GM19351 (cell line): ENCODE results near the gene CTSL.

Experiments used
- ATAC-seq: cut with Tn5 transposase; IDR thresholded peaks from one replicate; pipeline ENCODE4 v1.9.1; 2021; ENCODE audit warnings: mild to moderate bottlenecking, moderate library complexity; ENCODE audit not compliant: unreplicated experiment

The CTSL gene

GRCh38 chr9:87699835-87700234 lies 26.1 kb upstream of the CTSL start:
- no peak for ATAC-seq

GRCh38 chr9:87701491-87701890 lies 24.4 kb upstream of the CTSL start:
- no peak for ATAC-seq

DNA sequence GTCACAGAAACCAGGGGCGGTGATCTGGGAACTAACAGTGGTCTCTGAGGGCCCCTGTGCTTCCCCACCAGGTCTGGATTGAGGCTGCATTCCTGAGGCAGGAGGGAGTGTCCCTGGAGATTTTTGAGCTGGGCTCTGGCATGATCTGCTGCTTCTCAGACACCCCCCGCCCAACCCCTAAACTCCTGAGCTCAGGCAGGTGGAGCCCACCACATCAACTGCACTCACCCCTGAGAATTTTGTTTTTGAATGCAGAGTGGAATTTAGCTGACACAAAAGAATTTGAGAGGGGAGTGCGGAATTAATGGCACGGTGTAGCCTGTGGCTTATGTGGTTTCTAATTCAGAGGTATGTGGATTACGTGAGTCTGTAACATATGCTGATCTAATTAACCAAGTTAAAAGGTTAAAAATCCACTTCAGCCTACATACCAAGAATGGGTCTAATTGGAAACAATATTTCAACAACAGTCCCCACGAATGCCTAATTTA lies 23.9 kb upstream of the CTSL start:
- no peak for ATAC-seq

GRCh38 chr9:87702921-87703320 lies 23.0 kb upstream of the CTSL start:
- no peak for ATAC-seq

DNA sequence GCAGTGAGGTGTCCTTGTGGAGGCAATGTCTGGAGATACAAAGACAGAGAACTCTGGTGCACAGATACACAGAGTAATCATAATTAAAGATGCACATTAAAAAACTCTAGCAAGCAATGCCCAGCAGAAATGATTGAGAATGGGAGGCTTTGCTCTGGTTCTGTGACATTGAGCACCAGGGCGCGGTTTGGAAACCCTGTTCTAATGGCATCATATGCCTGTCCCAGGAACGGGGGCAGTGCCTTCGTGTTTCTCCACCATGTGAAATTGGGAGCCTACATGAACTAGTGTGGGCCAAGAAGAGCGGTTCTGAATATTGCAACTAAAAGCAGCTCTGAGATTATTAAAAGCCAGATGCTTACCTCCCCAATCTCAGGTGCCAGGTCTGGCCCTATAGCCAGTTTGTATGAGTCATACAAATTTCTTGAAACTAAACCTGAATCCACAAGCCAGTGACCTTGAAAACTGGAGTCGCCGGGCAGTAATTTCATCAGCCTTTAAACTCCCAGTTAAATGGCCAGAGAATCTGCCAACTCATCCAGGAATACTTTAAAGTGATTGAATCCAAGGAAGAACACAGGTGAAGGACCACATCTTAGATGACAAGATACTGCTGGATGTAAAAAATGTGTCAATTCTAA lies 22.2 kb upstream of the CTSL start:
- ATAC-seq = no peak

GRCh38 chr9:87704342-87704741 lies 21.6 kb upstream of the CTSL start:
- ATAC-seq = no peak

DNA sequence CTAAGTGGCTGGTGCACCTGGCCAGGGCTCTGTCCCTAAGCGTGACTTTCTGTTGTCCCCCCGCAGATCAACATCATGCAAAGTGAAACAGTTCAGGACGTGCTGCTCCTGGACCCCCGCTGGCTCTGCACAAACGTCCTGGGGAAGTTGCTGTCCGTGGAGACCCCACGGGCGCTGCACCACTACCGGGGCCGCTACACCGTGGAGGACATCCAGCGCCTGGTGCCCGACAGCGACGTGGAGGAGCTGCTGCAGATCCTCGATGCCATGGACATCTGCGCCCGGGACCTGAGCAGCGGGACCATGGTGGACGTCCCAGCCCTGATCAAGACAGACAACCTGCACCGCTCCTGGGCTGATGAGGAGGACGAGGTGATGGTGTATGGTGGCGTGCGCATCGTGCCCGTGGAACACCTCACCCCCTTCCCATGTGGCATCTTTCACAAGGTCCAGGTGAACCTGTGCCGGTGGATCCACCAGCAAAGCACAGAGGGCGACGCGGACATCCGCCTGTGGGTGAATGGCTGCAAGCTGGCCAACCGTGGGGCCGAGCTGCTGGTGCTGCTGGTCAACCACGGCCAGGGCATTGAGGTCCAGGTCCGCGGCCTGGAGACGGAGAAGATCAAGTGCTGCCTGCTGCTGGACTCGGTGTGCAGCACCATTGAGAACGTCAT lies 19.7 kb upstream of the CTSL start:
- no peak for ATAC-seq

GRCh38 chr9:87707805-87708506 lies 18.0 kb upstream of the CTSL start:
- ATAC-seq = no peak

- ATAC-seq = no peak
Observed at GRCh38 chr9:87708546-87708945, 17.4 kb upstream of the CTSL start.

DNA sequence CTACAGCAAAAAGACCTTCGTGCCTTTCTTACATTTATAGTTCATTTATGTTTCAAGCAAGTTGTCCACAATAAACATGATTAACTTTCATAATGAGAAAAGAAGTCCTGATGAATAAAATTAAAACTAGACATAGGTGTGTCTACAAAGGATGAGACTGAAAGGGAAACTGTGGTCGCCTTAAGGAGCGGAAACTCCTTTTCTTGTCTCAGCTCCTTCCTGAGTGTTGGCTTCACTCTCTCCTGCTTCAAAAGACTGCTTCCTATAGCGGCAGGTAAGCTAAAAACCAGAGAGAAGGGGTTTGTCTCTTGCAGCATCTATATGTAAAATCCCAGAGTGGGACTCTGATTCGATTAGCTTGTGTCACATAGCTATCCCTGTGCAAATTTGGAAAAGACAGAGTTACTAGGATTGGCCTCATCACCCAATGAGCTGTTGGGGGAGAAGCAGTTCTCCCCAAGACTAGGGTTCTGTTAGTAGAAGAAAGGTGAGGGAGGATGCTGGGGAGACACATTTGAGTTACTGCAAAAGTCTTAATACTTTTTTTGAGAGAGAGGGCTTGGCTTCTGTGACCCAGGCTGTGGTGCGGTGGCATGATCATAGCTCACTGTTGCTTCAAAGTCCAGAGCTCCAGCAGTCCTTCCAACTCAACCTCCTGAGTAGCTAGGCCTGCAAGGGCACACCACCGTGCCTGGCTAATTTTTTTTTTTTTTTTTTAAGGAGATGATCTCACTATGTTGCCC lies 16.8 kb upstream of the CTSL start:
- no peak for ATAC-seq

- no peak for ATAC-seq
Observed at GRCh38 chr9:87710443-87710842, 15.5 kb upstream of the CTSL start.

DNA sequence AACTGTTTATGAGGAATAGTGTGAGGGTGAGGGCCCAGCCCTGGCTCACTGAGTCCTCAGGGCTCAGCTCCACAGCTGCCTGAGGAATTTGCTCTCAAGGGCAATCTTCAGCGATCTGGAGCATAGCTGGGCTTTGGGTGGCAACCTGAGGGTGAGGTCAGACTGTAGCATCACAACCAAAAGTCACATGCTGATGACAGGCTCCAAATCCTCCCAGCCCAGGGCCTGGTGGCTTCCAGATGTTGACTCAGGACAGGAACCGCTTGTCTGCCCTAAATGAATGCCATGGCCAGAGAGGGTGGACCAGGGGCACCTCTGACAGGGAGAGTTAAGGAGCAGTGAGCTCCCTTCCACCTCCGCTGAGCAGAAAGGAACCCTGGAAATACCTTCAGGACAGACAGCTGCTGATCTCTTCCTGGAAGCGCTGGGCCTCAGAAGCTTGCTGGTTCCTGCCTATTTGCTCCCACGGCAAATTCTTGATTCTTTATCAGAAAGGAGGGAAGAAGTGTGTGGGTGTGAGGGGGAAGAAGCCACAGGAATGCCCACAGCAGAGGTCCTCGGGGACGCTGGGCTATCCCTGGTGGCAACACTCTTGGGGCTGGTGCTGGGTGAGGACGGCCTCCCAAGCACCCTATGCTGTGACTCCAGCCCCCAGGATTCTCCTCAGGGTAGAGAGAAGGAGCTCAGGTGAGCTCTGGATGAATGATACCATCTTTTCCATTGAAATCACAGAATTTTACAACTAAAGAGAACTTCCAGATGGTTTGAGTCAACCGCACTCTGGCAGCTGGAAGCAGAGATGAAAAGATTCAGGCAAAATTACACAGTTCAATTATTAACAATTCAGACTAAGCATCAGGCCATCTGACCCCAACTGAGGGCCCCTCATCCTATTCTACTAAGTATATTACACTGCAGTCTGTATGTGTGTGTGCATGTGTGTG lies 13.8 kb upstream of the CTSL start:
- no peak for ATAC-seq

GRCh38 chr9:87712801-87713277 lies 13.1 kb upstream of the CTSL start:
- ATAC-seq = no peak

DNA sequence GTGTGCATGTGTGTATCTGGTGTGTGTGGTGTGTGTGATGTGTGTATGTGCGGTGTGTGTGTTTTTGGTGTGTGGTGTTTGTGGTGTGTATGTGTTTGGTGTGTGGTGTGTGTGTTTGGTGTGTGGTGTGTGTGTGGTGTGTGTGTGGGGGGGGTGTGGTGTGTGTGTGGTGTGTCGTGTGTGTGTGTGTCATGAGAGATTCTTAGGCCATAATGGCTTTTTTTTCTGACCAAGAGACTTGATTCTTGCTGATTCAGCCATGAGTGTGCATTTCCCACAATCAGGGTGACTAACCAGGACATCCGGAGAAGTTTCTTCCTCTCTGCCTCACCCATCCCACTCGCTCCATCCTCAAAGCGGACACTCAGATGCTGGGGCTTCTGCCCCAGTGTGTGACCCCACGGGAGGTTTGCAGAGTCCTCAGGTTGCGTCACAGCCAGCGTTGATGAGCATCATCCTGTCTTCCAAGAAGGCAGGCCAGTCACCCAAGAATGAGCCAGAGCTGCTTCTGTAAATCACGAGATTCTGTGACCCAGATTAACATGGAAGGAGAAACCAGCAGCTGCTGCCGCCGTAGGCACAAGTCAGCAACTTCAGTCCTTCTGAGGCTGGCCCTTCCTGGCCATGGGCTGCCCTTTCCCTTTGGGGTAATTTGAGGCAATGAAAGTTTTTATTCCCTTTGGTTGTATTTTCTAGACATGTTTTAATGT lies 12.5 kb upstream of the CTSL start:
- no peak for ATAC-seq

DNA sequence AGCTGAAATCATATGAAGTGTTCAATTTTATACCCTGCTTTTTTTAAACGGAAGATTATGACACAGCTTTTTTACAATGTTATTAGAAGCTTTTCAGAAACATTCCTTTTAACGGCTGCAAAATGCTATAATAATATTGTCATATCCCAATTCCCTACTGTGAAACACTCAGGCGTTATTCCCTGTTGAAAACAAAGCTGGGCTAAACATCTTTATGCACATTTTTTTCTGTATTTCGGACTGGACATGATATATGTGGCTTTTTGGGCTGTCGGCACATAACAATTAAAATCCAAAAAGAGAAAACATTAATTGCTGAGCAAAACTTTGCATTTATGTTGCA lies 12.0 kb upstream of the CTSL start:
- ATAC-seq = no peak

DNA sequence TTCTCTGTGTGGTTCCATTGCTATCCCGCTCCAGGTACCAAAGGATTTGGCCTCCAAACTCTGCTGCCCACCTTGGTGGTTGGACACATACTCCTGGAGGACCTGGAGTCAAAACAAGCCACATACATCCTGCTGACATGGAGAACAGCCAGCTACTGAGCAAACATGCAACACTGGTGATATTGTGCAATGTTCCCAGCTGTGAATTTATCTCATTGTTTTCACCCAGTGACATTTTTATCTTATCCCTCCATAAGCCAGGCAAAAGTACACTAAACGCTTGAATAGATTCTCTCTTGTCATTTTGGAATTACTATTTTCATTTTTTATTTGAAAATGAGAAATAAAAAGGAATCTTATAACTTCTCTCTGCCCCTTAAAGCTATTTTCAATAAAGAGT lies 11.1 kb upstream of the CTSL start:
- ATAC-seq = no peak

- no peak for ATAC-seq
Observed at GRCh38 chr9:87716141-87716540, 9.8 kb upstream of the CTSL start.

- no peak for ATAC-seq
Observed at GRCh38 chr9:87717456-87717855, 8.5 kb upstream of the CTSL start.

GRCh38 chr9:87718231-87718630 lies 7.7 kb upstream of the CTSL start:
- ATAC-seq = no peak
